Astrocyte (in vitro differentiated cells and primary cell): Measurements from ENCODE around the gene DYNLT5. TPM values are rescaled to one million over a fixed set of nuclear protein-coding genes. Genes with fewer than 3 reads are reported as not detected.
"Not testable (repeated sequence)": the region's sequence is repeated elsewhere in the genome, so short reads cannot be mapped to it uniquely, and the experiment has no call there.

ENCODE experiments used
- DNase-seq: peaks from one replicate; pipeline ENCODE4 v3.0.0-alpha.2; 2010; ENCODE audit warnings: low read depth
- FAIRE-seq: peaks from 2 replicates; lab custom pipeline; 2011; peaks lifted over from hg19 to GRCh38; lab: Jason Lieb, UNC
- H2AFZ ChIP-seq: 2 replicates; pipeline ENCODE4 v1.6.0; 2012; ENCODE audit warnings: low read depth, low read length, inconsistent platforms
- H3K27ac ChIP-seq: 2 replicates; pipeline ENCODE4 v1.5.1; 2011; ENCODE audit warnings: low read depth, low read length, inconsistent platforms
- H3K27me3 ChIP-seq: 2 replicates; pipeline ENCODE4 v1.6.0; 2011; ENCODE audit warnings: low read length, inconsistent platforms; ENCODE audit not compliant: insufficient read depth
- H3K36me3 ChIP-seq: 2 replicates; pipeline ENCODE4 v1.5.1; 2011; ENCODE audit warnings: low read length, inconsistent platforms; ENCODE audit not compliant: insufficient read depth
- H3K4me1 ChIP-seq: 2 replicates; pipeline ENCODE4 v1.5.1; 2011; ENCODE audit warnings: low read length, inconsistent platforms; ENCODE audit not compliant: insufficient read depth
- H3K4me2 ChIP-seq: 2 replicates; pipeline ENCODE4 v1.6.0; 2012; ENCODE audit warnings: low read length, inconsistent platforms
- H3K4me3 ChIP-seq: 2 replicates; pipeline ENCODE4 v1.5.1; 2011; ENCODE audit warnings: low read depth, mild to moderate bottlenecking, low read length, inconsistent platforms; ENCODE audit not compliant: insufficient read depth
- H3K79me2 ChIP-seq: 2 replicates; pipeline ENCODE4 v1.6.0; 2012; ENCODE audit warnings: mild to moderate bottlenecking, low read length, inconsistent platforms; ENCODE audit not compliant: insufficient read depth
- H3K9ac ChIP-seq: 2 replicates; pipeline ENCODE4 v1.6.0; 2012; ENCODE audit warnings: mild to moderate bottlenecking, low read length, inconsistent platforms
- H3K9me3 ChIP-seq: 2 replicates; pipeline ENCODE4 v1.5.1; 2012; ENCODE audit warnings: low read depth, mild to moderate bottlenecking, low read length, inconsistent platforms; ENCODE audit not compliant: insufficient read depth
- H4K20me1 ChIP-seq: 2 replicates; pipeline ENCODE4 v1.6.0; 2012; ENCODE audit warnings: low read length, inconsistent platforms; ENCODE audit not compliant: insufficient read depth
- H3K27ac Mint-ChIP-seq: one replicate; pipeline ENCODE4 v1.8.0; 2021; ENCODE audit warnings: mild to moderate bottlenecking, mixed read lengths; ENCODE audit not compliant: unreplicated experiment
- H3K27me3 Mint-ChIP-seq: one replicate; pipeline ENCODE4 v1.8.0; 2021; ENCODE audit warnings: low read depth, mixed read lengths; ENCODE audit not compliant: unreplicated experiment
- H3K36me3 Mint-ChIP-seq: one replicate; pipeline ENCODE4 v1.8.0; 2021; ENCODE audit warnings: low read depth, mixed read lengths; ENCODE audit not compliant: unreplicated experiment
- H3K4me1 Mint-ChIP-seq: one replicate; pipeline ENCODE4 v1.8.0; 2021; ENCODE audit warnings: low read depth, mixed read lengths; ENCODE audit not compliant: unreplicated experiment
- H3K4me3 Mint-ChIP-seq: one replicate; pipeline ENCODE4 v1.8.0; 2021; ENCODE audit warnings: mild to moderate bottlenecking, moderate library complexity, mixed read lengths; ENCODE audit not compliant: unreplicated experiment
- H3K9me3 Mint-ChIP-seq: one replicate; pipeline ENCODE4 v1.8.0; 2021; ENCODE audit warnings: mild to moderate bottlenecking, mixed read lengths; ENCODE audit not compliant: unreplicated experiment
- EZH2 ChIP-seq: IDR thresholded peaks from 2 replicates; pipeline ENCODE4 v1.6.1; 2012; ENCODE audit warnings: mild to moderate bottlenecking, low read length, inconsistent platforms; ENCODE audit not compliant: insufficient read depth
- total RNA-seq: library from RNA; stranded (reverse); gene quantifications from 2 replicates; pipeline ENCODE4 v1.2.1, GENCODE V29; 2021
- TF ChIP-seq, protein P1 (sequence below): IDR thresholded peaks from 2 replicates; pipeline ENCODE4 v1.5.1; 2011; ENCODE audit warnings: low read depth, mild to moderate bottlenecking, inconsistent platforms, low read length, moderate library complexity; ENCODE audit not compliant: insufficient read depth

DYNLT5 gene
- total RNA-seq, 1 donor from 2014 or later = 0.20 TPM

- DNase-seq (peak; percentile 38), FAIRE-seq (peak; percentile 76)
- Mint-ChIP-seq H3K4me3 (no peak overlapping the region), H3K36me3 (no peaks in the 10 kb centered on the region), H3K9me3 (peaks cover 2% of the 10 kb centered on the region), H3K27me3 (no peaks in the 10 kb centered on the region), H3K27ac (no peak overlapping the region), H3K4me1 (peaks cover 20% of the 10 kb centered on the region)
- no peaks in the 10 kb centered on the region for H4K20me1 ChIP-seq
- no peak overlapping the region for H3K4me2 ChIP-seq
- TF ChIP-seq, protein P1, sequence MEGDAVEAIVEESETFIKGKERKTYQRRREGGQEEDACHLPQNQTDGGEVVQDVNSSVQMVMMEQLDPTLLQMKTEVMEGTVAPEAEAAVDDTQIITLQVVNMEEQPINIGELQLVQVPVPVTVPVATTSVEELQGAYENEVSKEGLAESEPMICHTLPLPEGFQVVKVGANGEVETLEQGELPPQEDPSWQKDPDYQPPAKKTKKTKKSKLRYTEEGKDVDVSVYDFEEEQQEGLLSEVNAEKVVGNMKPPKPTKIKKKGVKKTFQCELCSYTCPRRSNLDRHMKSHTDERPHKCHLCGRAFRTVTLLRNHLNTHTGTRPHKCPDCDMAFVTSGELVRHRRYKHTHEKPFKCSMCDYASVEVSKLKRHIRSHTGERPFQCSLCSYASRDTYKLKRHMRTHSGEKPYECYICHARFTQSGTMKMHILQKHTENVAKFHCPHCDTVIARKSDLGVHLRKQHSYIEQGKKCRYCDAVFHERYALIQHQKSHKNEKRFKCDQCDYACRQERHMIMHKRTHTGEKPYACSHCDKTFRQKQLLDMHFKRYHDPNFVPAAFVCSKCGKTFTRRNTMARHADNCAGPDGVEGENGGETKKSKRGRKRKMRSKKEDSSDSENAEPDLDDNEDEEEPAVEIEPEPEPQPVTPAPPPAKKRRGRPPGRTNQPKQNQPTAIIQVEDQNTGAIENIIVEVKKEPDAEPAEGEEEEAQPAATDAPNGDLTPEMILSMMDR = no peak
- no peak for TF ChIP-seq EZH2
- no peak overlapping the region for H2AFZ ChIP-seq
- H3K36me3 ChIP-seq = no peaks in the 10 kb centered on the region
- no peak overlapping the region for H3K9ac ChIP-seq
- peaks cover 3% of the 10 kb centered on the region for H3K4me1 ChIP-seq
- H3K27ac ChIP-seq = no peak overlapping the region
- H3K9me3 ChIP-seq = no peaks in the 10 kb centered on the region
- no peaks in the 10 kb centered on the region for H3K79me2 ChIP-seq
- H3K27me3 ChIP-seq = no peaks in the 10 kb centered on the region
- H3K4me3 ChIP-seq = no peak overlapping the region
Observed at GRCh38 chr1:66728021-66728420, 24.2 kb upstream of the DYNLT5 start.

DNA sequence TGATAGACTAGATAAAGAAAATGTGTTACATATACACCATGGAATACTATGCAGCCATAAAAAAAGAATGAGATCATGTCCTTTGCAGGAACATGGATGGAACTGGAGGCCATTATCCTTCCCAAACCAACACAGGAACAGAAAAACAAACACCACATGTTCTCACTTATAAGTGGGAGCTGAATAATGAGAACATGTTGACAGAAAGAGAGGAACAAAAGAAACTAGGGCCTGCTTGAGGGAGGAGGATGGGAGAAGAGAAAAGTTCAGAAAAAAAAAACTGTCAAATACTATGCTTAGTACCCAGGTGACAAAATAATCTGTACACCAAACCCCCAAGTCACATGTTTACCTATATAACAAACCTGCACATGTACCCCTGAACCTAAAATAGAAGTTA is 23.5 kb upstream of the DYNLT5 start:
- H3K79me2 ChIP-seq, H3K9me3 Mint-ChIP-seq, H3K4me3 Mint-ChIP-seq, H3K9ac ChIP-seq, H3K27ac ChIP-seq, H3K27ac Mint-ChIP-seq, H3K27me3 Mint-ChIP-seq, FAIRE-seq, H3K4me2 ChIP-seq, H3K36me3 ChIP-seq, H4K20me1 ChIP-seq, H3K27me3 ChIP-seq, H2AFZ ChIP-seq, H3K4me1 ChIP-seq, H3K36me3 Mint-ChIP-seq, H3K4me3 ChIP-seq, H3K9me3 ChIP-seq, DNase-seq: not testable (repeated sequence)
- H3K4me1 Mint-ChIP-seq = peaks cover 20% of the 10 kb centered on the region

DNA sequence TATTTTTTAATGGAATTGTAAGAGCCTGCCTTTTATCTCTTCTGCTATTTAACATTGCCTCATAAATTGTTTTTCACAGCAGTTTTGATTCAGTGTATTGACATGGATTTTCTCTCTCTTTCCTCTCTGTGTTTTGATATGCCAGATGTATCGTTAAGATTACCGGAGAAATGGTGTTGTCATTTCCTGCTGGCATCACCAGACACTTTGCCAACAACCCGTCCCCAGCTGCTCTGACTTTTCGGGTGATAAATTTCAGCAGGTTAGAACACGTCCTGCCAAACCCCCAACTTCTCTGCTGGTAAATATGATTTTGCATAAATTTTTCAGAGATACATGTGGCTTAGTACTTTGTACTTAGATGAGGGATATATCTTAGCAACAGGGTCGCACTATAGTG is 23.1 kb upstream of the DYNLT5 start:
- Mint-ChIP-seq H3K27me3 (no peaks in the 10 kb centered on the region), H3K27ac (no peak overlapping the region), H3K9me3 (peaks cover 2% of the 10 kb centered on the region), H3K4me3 (no peak overlapping the region), H3K4me1 (peaks cover 20% of the 10 kb centered on the region), H3K36me3 (no peaks in the 10 kb centered on the region)
- Histone ChIP-seq H3K9ac (no peak overlapping the region), H2AFZ (no peak overlapping the region), H4K20me1 (no peaks in the 10 kb centered on the region), H3K27ac (no peak overlapping the region), H3K4me1 (peaks cover 3% of the 10 kb centered on the region), H3K79me2 (no peaks in the 10 kb centered on the region), H3K27me3 (no peaks in the 10 kb centered on the region), H3K4me2 (no peak overlapping the region), H3K36me3 (no peaks in the 10 kb centered on the region), H3K9me3 (no peaks in the 10 kb centered on the region), H3K4me3 (no peak overlapping the region)
- DNase-seq = no peak
- FAIRE-seq = no peak
- no peak for TF ChIP-seq EZH2
- TF ChIP-seq, protein P1 = no peak
